HepG2 (cell line): ENCODE results near the gene NRSN2. TPM values are rescaled to one million over a fixed set of nuclear protein-coding genes. Genes with fewer than 3 reads are reported as not detected.
A peak's percentile ranks its signal among the peaks of the same experiment; 100 is the strongest.

Experiments
- HOXA3 ChIP-seq: sonication (generic); formaldehyde crosslinking; IDR thresholded peaks from 2 replicates; pipeline ENCODE4 v1.5.0; 2020; ENCODE audit warnings: missing genetic modification reagents
- IKZF5 ChIP-seq: IDR thresholded peaks from 2 replicates; pipeline ENCODE4 v1.6.1; 2018; ENCODE audit warnings: missing genetic modification reagents, mild to moderate bottlenecking, missing compliant biosample characterization
- LCORL ChIP-seq, 2 experiments: fragments of 450-650 bp in 1 of 2; sonication (generic) in 1 of 2; formaldehyde crosslinking in 1 of 2; IDR thresholded peaks; 2 replicates each; pipeline versions ENCODE4 v1.5.0 to v1.6.1; 2017 to 2020; ENCODE audit warnings: antibody characterized with exemption in 1 of 2, missing genetic modification reagents in 1 of 2
- MBD4 ChIP-seq: IDR thresholded peaks from 2 replicates; pipeline ENCODE4 v1.6.1; 2012; ENCODE audit warnings: low read length, inconsistent platforms, borderline replicate concordance
- NR2F6 ChIP-seq, 2 experiments: IDR thresholded peaks; 2 replicates each; pipeline ENCODE4 v1.6.1; 2016; ENCODE audit warnings: antibody characterized with exemption in 1 of 2, mild to moderate bottlenecking in 1 of 2
- RXRA ChIP-seq: sonication (generic); formaldehyde crosslinking; IDR thresholded peaks from 2 replicates; pipeline ENCODE4 v1.5.1; 2020; ENCODE audit warnings: missing genetic modification reagents
- SALL1 ChIP-seq: sonication (generic); formaldehyde crosslinking; IDR thresholded peaks from 2 replicates; pipeline ENCODE4 v1.8.0; 2022; ENCODE audit warnings: mild to moderate bottlenecking, missing genetic modification reagents
- ZBTB38 ChIP-seq: sonication (generic); formaldehyde crosslinking; IDR thresholded peaks from 2 replicates; pipeline ENCODE4 v1.5.1; 2020; ENCODE audit warnings: mild to moderate bottlenecking, missing genetic modification reagents
- ZC3H4 ChIP-seq: sonication (generic); formaldehyde crosslinking; IDR thresholded peaks from 2 replicates; pipeline ENCODE4 v1.4.0; 2020; ENCODE audit warnings: missing genetic modification reagents, borderline replicate concordance
- ZGPAT ChIP-seq: IDR thresholded peaks from 2 replicates; pipeline ENCODE4 v1.6.1; 2016; ENCODE audit warnings: mild to moderate bottlenecking
- ZNF687 ChIP-seq: sonication (generic); formaldehyde crosslinking; IDR thresholded peaks from 2 replicates; pipeline ENCODE4 v1.5.1; 2020; ENCODE audit warnings: mild to moderate bottlenecking, missing genetic modification reagents, moderate library complexity
- ZNF7 ChIP-seq: IDR thresholded peaks from 2 replicates; pipeline ENCODE4 v1.6.1; 2016; ENCODE audit warnings: missing biosample characterization, missing genetic modification reagents
- ZNF761 ChIP-seq: sonication (generic); formaldehyde crosslinking; conservative IDR thresholded peaks from 2 replicates; pipeline ENCODE4 v1.4.0; 2020; ENCODE audit warnings: mild to moderate bottlenecking, missing genetic modification reagents
- ZNF770 ChIP-seq: sonication (generic); formaldehyde crosslinking; IDR thresholded peaks from 2 replicates; pipeline ENCODE4 v1.5.0; 2020; ENCODE audit warnings: mild to moderate bottlenecking, missing genetic modification reagents
- ZNF790 ChIP-seq: sonication (generic); formaldehyde crosslinking; IDR thresholded peaks from 2 replicates; pipeline ENCODE4 v1.8.0; 2022; ENCODE audit warnings: missing genetic modification reagents, mild to moderate bottlenecking, borderline replicate concordance
- polyA plus RNA-seq, 8 experiments: library from polyadenylated mRNA; depleted of rRNA in 3 of 8; stranded (reverse) in 7 of 8; unstranded in 1 of 8; fragments of >200 nt; fragmentation: Illumina TruSeq in 4 of 8; extraction: Trizol in 4 of 8; gene quantifications; 2 replicates each; pipeline versions ENCODE4 v1.2.1 to v1.2.3, GENCODE V29; 2011 to 2016; ENCODE audit warnings: low read depth in 4 of 8, missing spikeins in 1 of 8, mixed read lengths in 1 of 8; ENCODE audit not compliant: insufficient read depth in 1 of 8
- total RNA-seq, 5 experiments: library from RNA; depleted of rRNA; stranded (reverse); fragments of >200 nt; fragmentation: Illumina TruSeq; extraction: Trizol; gene quantifications; 2 replicates each; pipeline ENCODE4 v1.2.3, GENCODE V29; 2016; ENCODE audit warnings: low read depth in 1 of 5
- TF ChIP-seq, protein P1 (sequence below): sonication (generic); formaldehyde crosslinking; IDR thresholded peaks from 2 replicates; pipeline ENCODE4 v1.4.0; 2020; ENCODE audit warnings: missing genetic modification reagents

Gene NRSN2
- total and polyA plus RNA-seq, 2 of the 13 experiments (the other 11 are each of a cell fraction or from before 2014, with no cell fraction given): 32.3 to 49.4 TPM

- TF ChIP-seq NR2F6 (IDR thresholded peaks at IDR 0.05): no peak
- no peak for TF ChIP-seq NR2F6 (CRISPR knock-in tag; IDR thresholded peaks at IDR 0.05)
- TF ChIP-seq IKZF5 (CRISPR knock-in tag): 0 out of 2 replicates have a peak, but pooled peaks have one; percentile 35
- TF ChIP-seq HOXA3 (CRISPR knock-in tag): peak; percentile 33; the same call in 1 of the 2 replicates
- no peak for TF ChIP-seq ZC3H4 (CRISPR knock-in tag)
- no peak for TF ChIP-seq ZNF790 (CRISPR knock-in tag)
- TF ChIP-seq ZGPAT (CRISPR knock-in tag): 0 out of 2 replicates have a peak, but pooled peaks have one; percentile 32
- no peak for TF ChIP-seq ZNF7 (CRISPR knock-in tag)
- TF ChIP-seq MBD4: no peak
- TF ChIP-seq ZNF770 (CRISPR knock-in tag): peak; percentile 84
- TF ChIP-seq ZBTB38: peak; percentile 96
- peak; percentile 40; the same call in 1 of the 2 replicates for TF ChIP-seq RXRA
- no peak for TF ChIP-seq LCORL (IDR thresholded peaks at IDR 0.05)
- 0 out of 2 replicates have a peak, but pooled peaks have one; percentile 25 for TF ChIP-seq LCORL (CRISPR knock-in tag; IDR thresholded peaks at IDR 0.05)
- no peak for TF ChIP-seq ZNF761 (CRISPR knock-in tag)
- TF ChIP-seq SALL1 (CRISPR knock-in tag): peak; percentile 39; the same call in 1 of the 2 replicates
- TF ChIP-seq, protein P1, sequence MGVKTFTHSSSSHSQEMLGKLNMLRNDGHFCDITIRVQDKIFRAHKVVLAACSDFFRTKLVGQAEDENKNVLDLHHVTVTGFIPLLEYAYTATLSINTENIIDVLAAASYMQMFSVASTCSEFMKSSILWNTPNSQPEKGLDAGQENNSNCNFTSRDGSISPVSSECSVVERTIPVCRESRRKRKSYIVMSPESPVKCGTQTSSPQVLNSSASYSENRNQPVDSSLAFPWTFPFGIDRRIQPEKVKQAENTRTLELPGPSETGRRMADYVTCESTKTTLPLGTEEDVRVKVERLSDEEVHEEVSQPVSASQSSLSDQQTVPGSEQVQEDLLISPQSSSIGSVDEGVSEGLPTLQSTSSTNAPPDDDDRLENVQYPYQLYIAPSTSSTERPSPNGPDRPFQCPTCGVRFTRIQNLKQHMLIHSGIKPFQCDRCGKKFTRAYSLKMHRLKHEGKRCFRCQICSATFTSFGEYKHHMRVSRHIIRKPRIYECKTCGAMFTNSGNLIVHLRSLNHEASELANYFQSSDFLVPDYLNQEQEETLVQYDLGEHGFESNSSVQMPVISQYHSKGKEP (CRISPR knock-in tag): no peak
- TF ChIP-seq ZNF687: peak; percentile 48
These were observed 19.3 kb downstream of the NRSN2 start (continued) for GRCh38 chr20:366041-366718.
